Stimulated activated CD8-positive, alpha-beta memory T cell treated with anti-CD3 and anti-CD28 coated beads, Interleukin-15, amount 100 ng/mL, for 48 hours (primary cell): Measurements from ENCODE around the gene LIPN.
"Not testable (repeated sequence)": the region's sequence is repeated elsewhere in the genome, so short reads cannot be mapped to it uniquely, and the experiment has no call there.

ENCODE experiments used
- DNase-seq, 2 donors: peaks; one replicate each; pipeline ENCODE4 v3.0.0-alpha.2; 2020; ENCODE audit warnings: low read depth in 2 of 2

LIPN gene

GRCh38 chr10:88759366-88760101 lies at the start of gene LIPN:
LIPN (plus strand) TSS chr10:88760020; CDS start chr10:88761406, 1,386 bp downstream.
- no peak for DNase-seq

- no peak for DNase-seq
Observed at GRCh38 chr10:88715517-88715916, 44.3 kb upstream of the LIPN start.

- no peak for DNase-seq
Observed at GRCh38 chr10:88721392-88721791, 38.4 kb upstream of the LIPN start.

DNA sequence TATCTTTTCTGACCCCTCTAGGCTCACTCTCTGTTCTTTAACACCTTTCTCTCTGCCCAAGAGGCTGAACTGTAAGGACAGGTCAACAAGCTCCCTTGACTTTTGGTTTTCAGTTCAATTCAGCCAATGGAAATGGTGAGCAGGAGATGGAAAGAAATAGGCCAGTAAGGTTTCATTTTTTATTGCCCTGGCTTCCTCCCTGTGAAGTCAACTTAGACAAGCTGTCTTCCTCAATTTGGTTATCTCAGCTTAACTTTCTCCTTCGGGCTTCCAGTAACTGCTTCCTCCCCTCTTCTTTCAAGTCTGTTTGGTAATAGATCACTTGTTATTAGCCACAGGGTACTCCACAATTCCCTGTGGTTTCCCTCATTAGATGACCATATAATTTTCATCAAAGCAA lies 34.0 kb upstream of the LIPN start:
- no peak for DNase-seq

- peak; percentile 29 to 39 for DNase-seq
Observed at GRCh38 chr10:88728107-88728763, 31.6 kb upstream of the LIPN start.

DNA sequence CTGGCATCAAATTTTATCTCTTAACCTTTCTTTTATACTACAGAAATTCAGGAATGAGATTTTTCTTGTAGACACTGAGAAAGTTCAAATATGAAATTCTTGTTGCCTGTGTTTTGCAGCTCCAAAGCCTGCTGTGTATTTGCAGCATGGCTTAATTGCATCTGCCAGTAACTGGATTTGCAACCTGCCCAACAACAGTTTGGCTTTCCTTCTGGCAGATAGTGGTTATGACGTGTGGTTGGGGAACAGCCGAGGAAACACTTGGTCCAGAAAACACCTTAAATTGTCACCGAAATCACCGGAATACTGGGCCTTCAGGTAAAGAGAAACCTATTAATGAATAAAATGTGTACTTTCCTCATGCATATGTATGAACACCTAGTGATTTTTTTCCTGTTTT lies 29.0 kb upstream of the LIPN start:
- no peak for DNase-seq

GRCh38 chr10:88731296-88731695 lies 28.5 kb upstream of the LIPN start:
- DNase-seq, result no peak

- no peak for DNase-seq
Observed at GRCh38 chr10:88733215-88733614, 26.6 kb upstream of the LIPN start.

DNA sequence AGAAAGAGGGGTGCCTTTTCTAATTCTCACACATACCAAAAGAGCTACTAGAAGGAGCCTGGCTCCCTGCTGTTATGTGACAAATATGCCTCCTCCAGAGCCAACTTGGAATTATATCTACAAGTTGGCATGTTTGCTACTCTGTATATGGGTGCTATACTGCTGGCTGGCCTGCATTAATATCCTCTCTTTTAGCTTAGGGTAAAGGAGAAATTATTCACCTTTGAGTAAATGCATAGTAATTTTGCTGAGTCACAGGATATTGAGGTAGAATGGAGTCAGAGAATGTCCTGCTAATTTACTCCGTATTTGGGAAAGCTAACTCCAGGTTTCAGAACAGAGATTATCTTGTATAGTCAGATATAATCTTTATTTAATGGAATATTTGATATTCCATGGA lies 24.2 kb upstream of the LIPN start:
- DNase-seq, result no peak

- not testable (repeated sequence) for DNase-seq
Observed at GRCh38 chr10:88741921-88742320, 17.9 kb upstream of the LIPN start.

- DNase-seq, result no peak
Observed at GRCh38 chr10:88742448-88742847, 17.4 kb upstream of the LIPN start.

GRCh38 chr10:88744002-88744401 lies 15.8 kb upstream of the LIPN start:
- no peak for DNase-seq

DNA sequence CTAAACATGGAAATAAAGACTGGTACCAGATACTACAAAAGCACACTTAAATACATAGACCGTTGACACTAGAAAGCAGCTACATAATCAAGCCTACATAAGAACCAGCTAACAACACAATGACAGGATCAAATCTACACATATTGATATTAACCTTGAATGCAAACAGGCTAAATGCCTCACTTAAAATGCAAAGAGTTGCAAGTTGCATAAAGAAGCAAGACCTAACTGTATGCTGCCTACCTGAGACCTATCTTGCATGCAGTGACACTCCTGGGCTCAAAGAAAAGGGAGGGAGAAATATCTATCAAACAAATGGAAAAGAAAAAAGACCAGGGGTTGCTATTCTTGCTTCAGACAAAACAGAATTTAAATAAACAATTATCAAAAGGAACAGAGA lies 14.2 kb upstream of the LIPN start:
- no peak for DNase-seq

- no peak for DNase-seq
Observed at GRCh38 chr10:88754287-88754686, 5.5 kb upstream of the LIPN start.

- no peak for DNase-seq
Observed at GRCh38 chr10:88755753-88756152, 4.1 kb upstream of the LIPN start.

- no peak for DNase-seq
Observed at GRCh38 chr10:88756660-88757059, 3.2 kb upstream of the LIPN start.

DNA sequence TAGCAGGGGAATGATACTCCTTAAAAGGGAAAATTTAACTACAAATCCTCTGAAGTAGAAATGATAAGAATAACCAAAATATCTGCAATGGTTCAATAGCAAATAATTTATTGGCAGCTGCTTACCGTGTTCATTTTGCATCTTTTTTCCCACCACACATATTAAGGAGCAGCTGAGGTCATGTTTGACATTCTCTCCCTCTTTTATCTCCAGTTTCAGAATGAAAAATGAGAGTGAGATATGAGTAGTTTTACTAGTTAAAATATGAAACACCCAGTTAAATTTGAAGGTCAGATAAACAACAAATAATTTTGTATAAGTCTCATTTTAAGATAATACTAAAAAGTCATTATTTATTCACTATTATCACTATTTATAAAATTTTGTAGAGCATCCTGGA lies 3.1 kb downstream of the LIPN start:
- DNase-seq, result no peak

- DNase-seq, result no peak
Observed at GRCh38 chr10:88763441-88763840, 3.6 kb downstream of the LIPN start.

GRCh38 chr10:88764110-88764509 lies 4.3 kb downstream of the LIPN start:
- DNase-seq, result no peak

DNA sequence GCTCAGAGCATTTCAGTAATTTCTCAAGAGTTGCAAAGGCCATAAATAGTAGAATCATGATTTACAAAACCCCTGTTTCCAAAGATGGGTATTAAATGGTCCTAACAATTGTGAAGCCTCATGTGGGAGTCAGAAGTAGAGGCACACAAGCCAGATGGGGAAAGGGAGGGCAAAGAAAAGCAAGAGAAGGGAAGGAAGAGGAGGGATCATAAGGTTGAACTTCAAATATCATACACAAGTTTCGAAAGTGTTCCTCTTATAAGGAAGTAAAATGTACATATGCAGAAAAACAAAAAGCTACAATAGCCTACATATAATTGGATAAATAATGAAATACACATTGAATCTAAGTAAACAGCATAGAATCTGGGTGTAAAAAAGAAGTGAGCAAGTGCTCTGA lies 6.0 kb downstream of the LIPN start:
- no peak for DNase-seq

- DNase-seq, result no peak
Observed at GRCh38 chr10:88769384-88769783, 9.6 kb downstream of the LIPN start.

DNA sequence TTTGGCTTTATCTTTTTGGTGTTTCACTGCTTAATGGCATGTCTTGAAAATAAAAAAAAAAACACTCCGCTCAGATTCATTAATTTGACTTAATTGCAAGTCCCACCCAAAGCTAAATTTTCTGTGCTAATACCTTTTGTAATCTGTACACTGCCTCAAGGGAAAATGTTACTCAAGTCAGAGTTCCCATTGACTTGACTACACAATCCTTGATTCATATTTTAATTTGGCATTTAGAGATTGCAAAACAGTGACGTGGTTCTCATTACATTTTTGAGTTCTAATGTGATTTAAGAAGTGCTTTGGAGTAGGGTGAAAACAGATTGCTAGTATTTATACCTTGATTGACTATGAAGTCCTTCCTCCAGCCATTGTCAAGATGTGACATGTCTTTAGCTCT lies 21.4 kb downstream of the LIPN start:
- DNase-seq, result no peak

- no peak for DNase-seq
Observed at GRCh38 chr10:88782222-88782621, 22.4 kb downstream of the LIPN start.

DNA sequence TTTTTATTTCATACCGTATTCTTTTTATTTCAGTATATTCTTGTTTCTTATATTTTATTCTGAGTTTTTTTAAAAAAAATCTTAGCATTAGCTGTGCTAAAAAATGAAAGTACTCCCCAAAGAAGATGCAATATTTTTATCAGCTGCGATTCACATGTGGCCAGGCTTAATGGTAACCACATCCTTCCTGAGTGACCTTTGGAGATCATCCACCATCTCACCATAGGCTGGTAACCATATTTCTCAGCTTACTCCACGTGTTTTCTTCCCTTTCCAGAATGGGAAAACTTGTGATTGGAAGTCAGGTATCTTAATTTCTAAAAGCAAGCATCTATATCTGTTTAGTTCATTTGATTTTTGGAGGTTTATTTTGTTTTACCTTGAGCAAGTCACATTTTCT lies 23.9 kb downstream of the LIPN start:
- no peak for DNase-seq
